Smooth muscle cell of bladder (primary cell): Measurements from ENCODE around the gene SDCCAG8. TPM values are rescaled to one million over a fixed set of nuclear protein-coding genes. Genes with fewer than 3 reads are reported as not detected.

Source experiments
- total RNA-seq: library from RNA; depleted of rRNA; stranded (reverse); fragments of >200 nt; gene quantifications from 2 replicates; pipeline ENCODE4 v1.2.3, GENCODE V29; 2014

SDCCAG8 gene
- 52.6 and 86.6 TPM in 2 replicates for total RNA-seq

GRCh38 chr1:243255791-243256512 is at the start of gene SDCCAG8:
SDCCAG8 (plus strand) TSS chr1:243256041; CDS start chr1:243256174, 133 bp downstream.

GRCh38 chr1:243254927-243255790 is 682 bp upstream of the SDCCAG8 start, which contains the start of gene CEP170:
CEP170 (minus strand) TSS chr1:243255281; CDS start chr1:243225280, 30,001 bp downstream.

Other genes with a start within 250 kb of the SDCCAG8 start
- gene CEP170, start 760 bp upstream of the SDCCAG8 start, total RNA-seq: 72.7 and 101 TPM in 2 replicates